MCF 10A (cell line): ENCODE data around the gene SRPRA. TPM values are rescaled to one million over a fixed set of nuclear protein-coding genes. Genes with fewer than 3 reads are reported as not detected.

Experiments
- BruUV-seq: library from RNA; stranded (reverse); fragments of 400-500 nt; replicated peaks from 2 replicates; lab custom pipeline; 2021; lab: Mats Ljungman, UMichigan
- CTCF ChIA-PET: fragments of 300-600 bp; sonication (Branson Sonifier 250); formaldehyde crosslinking; extraction: SDS; loops from one replicate; lab custom pipeline; 2021; ENCODE audit warnings: antibody characterized with exemption, inconsistent platforms; lab: Yijun Ruan, JAX
- POLR2A ChIA-PET: fragments of 300-600, 350-650 bp; sonication (Branson Sonifier 250); formaldehyde crosslinking; extraction: SDS; loops from one replicate; lab custom pipeline; 2020; ENCODE audit warnings: antibody characterized with exemption, inconsistent platforms; lab: Yijun Ruan, JAX
- DNase-seq: peaks from one replicate; pipeline ENCODE4 v3.0.0-alpha.2; 2018; ENCODE audit not compliant: unreplicated experiment
- H3K27ac Mint-ChIP-seq: one replicate; pipeline ENCODE4 v1.8.0; 2022; ENCODE audit warnings: mild to moderate bottlenecking, low read depth, mixed read lengths; ENCODE audit not compliant: unreplicated experiment
- H3K27me3 Mint-ChIP-seq: one replicate; pipeline ENCODE4 v1.8.0; 2022; ENCODE audit warnings: mixed read lengths; ENCODE audit not compliant: insufficient read depth, unreplicated experiment
- H3K36me3 Mint-ChIP-seq: one replicate; pipeline ENCODE4 v1.8.0; 2022; ENCODE audit warnings: mild to moderate bottlenecking, moderate library complexity, mixed read lengths; ENCODE audit not compliant: insufficient read depth, unreplicated experiment
- H3K4me1 Mint-ChIP-seq: one replicate; pipeline ENCODE4 v1.8.0; 2022; ENCODE audit warnings: mixed read lengths; ENCODE audit not compliant: insufficient read depth, unreplicated experiment
- H3K4me3 Mint-ChIP-seq: one replicate; pipeline ENCODE4 v1.8.0; 2022; ENCODE audit warnings: mild to moderate bottlenecking, moderate library complexity, mixed read lengths; ENCODE audit not compliant: unreplicated experiment
- H3K9me3 Mint-ChIP-seq: one replicate; pipeline ENCODE4 v1.8.0; 2022; ENCODE audit warnings: mixed read lengths; ENCODE audit not compliant: unreplicated experiment
- CTCF ChIP-seq: fragments of 200-600 bp; IDR thresholded peaks from one replicate; pipeline ENCODE4 v1.8.0; 2022; ENCODE audit warnings: antibody characterized with exemption, mild to moderate bottlenecking; ENCODE audit not compliant: unreplicated experiment
- intact Hi-C: fragments of 100-400 bp; cut with micrococcal nuclease; formaldehyde crosslinking; loops from 2 replicates; pipeline ENCODE4 v1.14.1; 2022
- total RNA-seq: library from RNA; stranded (reverse); gene quantifications from 2 replicates; pipeline ENCODE4 v1.2.3, GENCODE V29; 2022

SRPRA gene
- total RNA-seq, 1 experiment from 2014 or later = 176 TPM

- no TSS peak for BruUV-seq
- Mint-ChIP-seq H3K27me3 (no peaks in the 10 kb centered on the region), H3K4me1 (peaks cover 6% of the 10 kb centered on the region), H3K9me3 (no peaks in the 10 kb centered on the region), H3K27ac (no peak overlapping the region), H3K36me3 (peaks cover 43% of the 10 kb centered on the region), H3K4me3 (no peak overlapping the region)
- DNase-seq = no peak
- intact Hi-C loops = no loop called here
- TF ChIP-seq CTCF = no peak
- POLR2A ChIA-PET = interaction anchor here (0.9 kb wide), 1 partner anchor 98 kb away, joined by 5 read pairs; no protein-coding TSS in a partner anchor
- CTCF ChIA-PET = interaction anchor here (0.7 to 3.4 kb wide), 5 partner anchors 44 to 685 kb away, joined by 3 to 29 read pairs (median 5); no protein-coding TSS in a partner anchor
Measured at GRCh38 chr11:126305699-126306098, 37.0 kb upstream of the SRPRA start.

- POLR2A ChIA-PET = interaction anchor here (0.6 to 2.3 kb wide), 6 partner anchors 8 to 176 kb away, joined by 3 to 14 read pairs (median 6); no protein-coding TSS in a partner anchor
- H3K4me3 Mint-ChIP-seq = peak overlapping the region; percentile 89
- no peaks in the 10 kb centered on the region for H3K27me3 Mint-ChIP-seq
- intact Hi-C loops = loop anchor here (1.0 kb wide), 1 partner anchor 36 kb away; the partner anchor contains the start of gene SRPRA
- H3K4me1 Mint-ChIP-seq = peaks cover 6% of the 10 kb centered on the region
- CTCF ChIA-PET = interaction anchor here (0.7 to 3.4 kb wide), 4 partner anchors 45 to 382 kb away, joined by 3 to 29 read pairs (median 3); no protein-coding TSS in a partner anchor
- peaks cover 48% of the 10 kb centered on the region for H3K36me3 Mint-ChIP-seq
- peak overlapping the region; percentile 79 for H3K27ac Mint-ChIP-seq
- no peak for TF ChIP-seq CTCF
- peak; percentile 21 for DNase-seq
- no peaks in the 10 kb centered on the region for H3K9me3 Mint-ChIP-seq
- BruUV-seq = TSS peak; percentile 60
Measured at GRCh38 chr11:126304457-126305075, 35.9 kb upstream of the SRPRA start.

- intact Hi-C loops = loop anchor here (1.0 kb wide), 1 partner anchor 36 kb away; the partner anchor contains the start of gene SRPRA
- no peak for TF ChIP-seq CTCF
- BruUV-seq = no TSS peak
Measured at GRCh38 chr11:126303623-126304456, 35.1 kb upstream of the SRPRA start, which contains the start of gene DCPS. Gene DCPS, plus strand, starts transcription at chr11:126304060. Its CDS starts 21 bp downstream, at chr11:126304081.

More at GRCh38 chr11:126303623-126304456, 35.1 kb upstream of the SRPRA start, which contains the start of gene DCPS:
- Mint-ChIP-seq H3K4me1 (peaks cover 6% of the 10 kb centered on the region), H3K27me3 (no peaks in the 10 kb centered on the region), H3K9me3 (no peaks in the 10 kb centered on the region), H3K27ac (peak within 1 kb of the TSS; percentile 79), H3K36me3 (peaks cover 48% of the 10 kb centered on the region), H3K4me3 (peak within 1 kb of the TSS; percentile 89)
- ChIA-PET POLR2A (interaction anchor here (0.6 to 2.3 kb wide), 12 partner anchors 9 to 177 kb away, joined by 3 to 14 read pairs (median 4); partner anchors contain the start of genes FOXRED1 and SRPRA), CTCF (interaction anchor here (0.7 to 3.4 kb wide), 3 partner anchors 128 to 381 kb away, joined by 3 to 29 read pairs (median 3); no protein-coding TSS in a partner anchor)
- peak; percentile 88 for DNase-seq
